HG03066 (cell line): Measurements from ENCODE around the gene HACD1.
"Not testable (repeated sequence)": the region's sequence is repeated elsewhere in the genome, so short reads cannot be mapped to it uniquely, and the experiment has no call there.

ENCODE experiments used
- ATAC-seq: cut with Tn5 transposase; IDR thresholded peaks from one replicate; pipeline ENCODE4 v1.9.1; 2021; ENCODE audit warnings: low read depth; ENCODE audit not compliant: unreplicated experiment

The HACD1 gene

DNA sequence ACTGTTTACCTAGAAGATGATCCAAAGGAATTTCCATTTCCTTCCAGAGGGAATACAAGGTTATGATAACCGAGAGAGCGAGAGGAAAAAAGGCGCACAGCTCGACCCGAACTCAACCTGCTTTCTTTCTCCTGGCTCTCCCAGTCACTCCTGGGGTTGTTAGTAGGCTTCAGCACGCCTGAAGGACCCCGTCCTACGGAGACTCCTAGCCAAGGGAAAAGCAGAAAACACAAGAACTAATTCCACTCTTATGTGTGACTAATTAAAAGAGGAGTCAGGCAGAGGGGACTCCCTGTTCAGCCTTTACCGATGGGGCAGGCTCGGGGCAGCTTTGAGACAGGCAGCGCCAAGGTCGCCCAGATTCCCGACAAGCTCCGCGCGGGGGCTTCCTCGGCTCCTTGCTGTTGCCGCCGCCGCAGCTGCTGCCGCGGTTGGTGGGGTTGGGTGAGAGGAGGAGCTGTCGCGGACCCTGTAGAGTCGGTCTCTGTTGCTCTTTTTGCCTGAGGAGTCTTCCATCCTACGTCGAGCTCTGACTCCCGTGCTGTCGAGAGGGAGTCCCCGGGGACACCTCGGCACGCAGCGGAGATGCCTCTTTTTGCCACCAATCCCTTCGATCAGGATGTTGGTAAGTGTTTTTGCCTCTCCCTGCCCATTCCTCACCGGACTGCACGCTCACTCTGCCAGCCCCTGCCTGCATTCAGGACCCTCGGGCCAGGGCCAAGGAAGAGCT, 26.7 kb upstream of the HACD1 start, which contains the start of gene STAM:
TSS of gene STAM (plus strand) at position 397 of the 730 bp plus-strand sequence. CDS start at position 586, 189 bp downstream.
- ATAC-seq = peak; percentile 91

- ATAC-seq = peak; percentile 28
Measured at GRCh38 chr10:17643339-17643754, 26.2 kb upstream of the HACD1 start.

- no peak for ATAC-seq
Measured at GRCh38 chr10:17640331-17640816, 23.2 kb upstream of the HACD1 start.

DNA sequence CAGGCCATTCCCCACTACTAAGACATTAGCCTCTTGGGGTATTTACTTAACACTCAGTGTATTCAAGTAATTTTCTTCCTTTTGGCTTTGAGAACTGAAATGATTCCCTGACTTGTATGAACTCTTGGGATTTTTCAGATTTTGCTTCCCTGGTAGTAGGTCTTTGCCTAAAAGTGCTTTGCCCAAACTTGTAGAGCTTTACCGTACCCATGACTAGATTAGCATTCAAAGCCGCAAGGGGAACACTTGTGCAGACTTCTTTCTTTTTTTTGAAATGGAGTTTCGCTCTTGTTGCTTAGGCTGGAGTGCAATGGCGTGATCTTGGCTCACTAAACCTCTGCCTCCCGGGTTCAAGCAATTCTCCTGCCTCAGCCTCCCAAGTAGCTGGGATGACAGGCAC, 20.7 kb upstream of the HACD1 start:
- ATAC-seq = no peak

GRCh38 chr10:17633353-17633752, 16.2 kb upstream of the HACD1 start:
- ATAC-seq = no peak

DNA sequence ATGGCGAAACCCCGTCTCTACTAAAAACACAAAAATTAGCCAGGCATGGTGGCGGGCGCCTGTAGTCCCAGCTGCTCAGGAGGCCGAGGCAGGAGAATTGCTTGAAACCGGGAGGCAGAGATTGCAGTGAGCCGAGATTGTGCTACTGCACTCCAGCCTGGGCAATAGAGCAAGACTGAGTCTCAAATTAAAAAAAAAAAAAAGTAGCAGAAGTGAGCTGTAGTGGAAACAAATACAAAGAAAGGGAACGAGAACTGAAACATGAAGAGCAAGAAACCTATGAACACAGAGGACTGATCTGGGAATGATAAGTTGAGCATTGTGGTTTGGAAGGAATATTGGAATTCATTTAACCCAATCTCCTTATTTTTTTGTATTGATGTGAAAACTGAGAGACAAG, 15.4 kb upstream of the HACD1 start:
- not testable (repeated sequence) for ATAC-seq

- ATAC-seq = no peak
Measured at GRCh38 chr10:17626656-17627055, 9.5 kb upstream of the HACD1 start.

DNA sequence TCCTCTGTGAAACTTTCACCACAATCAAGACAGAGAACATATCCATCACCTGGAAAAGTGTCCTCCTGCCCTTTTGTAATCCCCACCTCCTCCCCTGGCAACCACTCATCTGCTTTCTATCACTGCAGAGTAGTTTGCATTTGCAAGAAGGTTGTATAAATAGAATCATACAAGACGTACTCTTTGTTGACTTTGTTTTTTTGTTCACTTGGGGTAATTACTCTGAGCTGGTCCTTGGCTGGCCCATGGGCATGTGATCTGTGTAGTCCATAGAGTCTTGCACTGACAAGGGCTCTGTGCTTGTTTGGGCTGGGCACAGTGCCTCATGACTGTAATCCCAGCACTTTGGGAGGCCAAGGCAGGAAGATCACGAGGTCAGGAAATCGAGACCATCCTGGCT, 7.8 kb upstream of the HACD1 start:
- ATAC-seq = no peak

DNA sequence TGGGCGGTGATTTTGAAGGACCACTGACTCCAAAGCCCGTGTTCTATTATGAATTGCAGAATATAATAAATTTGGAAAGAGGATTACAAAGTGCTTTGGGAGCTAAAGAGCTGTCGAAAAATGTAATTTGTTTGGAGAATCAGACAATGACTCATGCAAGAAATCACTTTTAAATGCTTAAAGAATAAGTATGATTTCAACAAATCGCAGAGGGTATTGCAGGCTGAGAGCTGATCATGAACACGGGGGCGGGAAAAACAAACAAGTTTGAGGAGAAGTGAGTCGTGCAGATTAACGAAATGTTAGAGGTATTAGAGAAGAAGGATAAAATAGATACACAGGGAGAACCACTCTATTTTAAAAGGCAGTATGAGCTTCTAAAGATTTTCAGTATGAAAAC, 4.9 kb upstream of the HACD1 start:
- ATAC-seq = no peak

GRCh38 chr10:17616403-17617030, 657 bp downstream of the HACD1 start:
- peak; percentile 49 for ATAC-seq

GRCh38 chr10:17609523-17610079, 7.6 kb downstream of the HACD1 start:
- no peak for ATAC-seq

GRCh38 chr10:17607603-17608332, 9.4 kb downstream of the HACD1 start:
- ATAC-seq = peak; percentile 72

DNA sequence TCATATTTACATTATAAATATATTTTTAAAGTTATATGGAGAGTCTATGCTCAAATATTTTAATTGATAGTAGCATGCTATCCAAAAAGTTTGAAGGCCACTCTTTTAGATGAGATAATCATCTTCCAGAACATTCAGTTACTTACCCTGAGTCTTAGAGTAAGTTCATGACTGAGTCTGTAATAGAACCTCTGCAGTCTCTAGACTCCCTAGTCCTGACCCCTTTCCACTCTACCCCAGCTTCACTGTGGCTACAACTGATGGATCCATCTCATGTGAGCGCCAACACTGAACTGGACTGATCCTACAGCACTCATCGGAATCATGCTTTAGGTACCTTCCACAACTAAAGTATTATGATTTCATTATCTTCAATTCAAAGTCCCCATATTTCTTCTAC, 10.1 kb downstream of the HACD1 start:
- no peak for ATAC-seq

GRCh38 chr10:17606547-17607040, 10.6 kb downstream of the HACD1 start:
- no peak for ATAC-seq

DNA sequence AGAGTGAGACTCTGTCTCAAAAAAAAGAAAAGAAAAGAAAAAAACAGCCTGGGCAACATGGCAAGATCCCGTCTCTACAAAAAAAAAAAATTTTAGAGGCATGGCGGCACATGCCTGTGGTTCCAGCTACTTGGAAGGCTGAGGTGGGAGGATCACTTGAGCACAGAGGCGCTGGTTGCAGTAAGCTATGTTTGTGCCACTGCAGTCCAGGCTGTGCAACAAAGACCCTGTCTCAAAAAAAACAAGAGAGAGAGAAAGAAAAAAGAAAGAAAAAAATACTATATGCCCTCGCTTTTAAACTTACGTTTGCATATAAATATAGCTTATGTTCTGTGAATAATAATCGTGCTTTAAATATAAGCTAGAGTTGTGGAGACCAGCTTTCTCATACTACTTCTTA, 11.2 kb downstream of the HACD1 start:
- no peak for ATAC-seq

DNA sequence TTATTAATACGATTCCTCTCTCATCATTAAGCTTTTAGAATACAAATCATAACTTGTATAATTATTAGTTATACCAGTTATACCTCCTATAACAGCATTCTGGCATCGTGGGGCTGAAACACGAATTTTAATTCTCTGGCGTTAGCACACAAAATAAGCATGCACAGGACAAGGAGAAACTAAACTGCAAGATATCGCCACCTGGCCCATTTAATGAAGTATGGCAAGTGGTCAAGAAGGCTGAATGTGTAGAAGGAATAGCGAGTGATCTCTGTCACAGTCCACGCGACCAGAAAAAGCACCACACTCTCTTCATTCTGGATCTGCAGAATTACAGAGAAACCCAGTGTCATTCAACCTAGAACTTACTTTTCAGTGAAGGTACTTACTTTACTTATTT, 18.1 kb downstream of the HACD1 start:
- no peak for ATAC-seq

DNA sequence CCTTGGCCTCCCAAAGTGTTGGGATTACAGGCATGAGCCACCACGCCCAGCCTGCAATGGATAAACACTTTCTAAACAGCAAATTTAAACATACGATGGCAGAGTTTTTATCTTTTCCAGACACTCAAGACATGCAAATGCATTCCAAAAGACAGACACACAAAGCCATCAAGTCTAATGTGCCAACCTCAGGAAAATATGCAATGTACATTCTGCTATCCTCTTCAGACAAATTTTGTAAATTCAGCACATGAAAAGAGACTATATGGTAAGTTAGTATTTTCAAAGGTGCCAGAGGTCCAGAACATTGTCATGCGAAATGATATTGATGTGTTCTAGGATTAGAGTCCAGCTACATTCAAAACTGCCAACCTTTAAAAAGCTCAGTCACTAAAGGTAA, 19.8 kb downstream of the HACD1 start:
- no peak for ATAC-seq

GRCh38 chr10:17590969-17591645, 26.1 kb downstream of the HACD1 start:
- no peak for ATAC-seq

- ATAC-seq = not testable (repeated sequence)
Measured at GRCh38 chr10:17589316-17589715, 27.9 kb downstream of the HACD1 start.

DNA sequence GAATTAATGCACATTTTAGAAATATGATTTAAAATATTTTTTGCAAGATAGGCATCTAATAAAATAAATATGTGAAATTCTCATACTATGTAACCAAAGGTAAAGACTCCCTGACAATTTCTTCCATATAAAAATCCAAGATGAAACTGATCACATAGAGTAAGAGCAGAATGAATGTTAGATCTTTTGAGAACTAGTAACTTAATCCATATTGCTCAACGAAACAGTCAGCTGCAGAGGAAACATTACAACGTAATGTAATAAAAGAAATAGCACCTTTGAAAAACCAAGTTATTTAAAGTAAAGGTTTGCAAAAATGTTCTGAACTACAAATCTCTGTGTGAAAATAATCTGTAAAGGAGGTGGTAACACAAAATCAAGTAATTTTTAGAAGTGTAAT, 28.8 kb downstream of the HACD1 start:
- no peak for ATAC-seq
